H7 (cell line): ENCODE data around the gene HENMT1. TPM values are rescaled to one million over a fixed set of nuclear protein-coding genes. Genes with fewer than 3 reads are reported as not detected.
"Not testable (repeated sequence)": the region's sequence is repeated elsewhere in the genome, so short reads cannot be mapped to it uniquely, and the experiment has no call there.

Source experiments
- DNase-seq: peaks from one replicate; pipeline ENCODE4 v3.0.0; 2012
- H3K27me3 ChIP-seq: 2 replicates; pipeline ENCODE4 v1.6.0; 2011; ENCODE audit warnings: mild to moderate bottlenecking, low read length; ENCODE audit not compliant: control insufficient read depth, insufficient read depth
- H3K36me3 ChIP-seq: replicated peaks from 2 replicates; pipeline ENCODE4 v1.5.1; 2011; ENCODE audit warnings: low read length; ENCODE audit not compliant: control insufficient read depth, insufficient read depth
- H3K4me3 ChIP-seq: 2 replicates; pipeline ENCODE4 v1.5.1; 2011; ENCODE audit warnings: low read depth, mild to moderate bottlenecking, control low read depth, low read length, moderate library complexity; ENCODE audit not compliant: insufficient read depth
- total RNA-seq: library from RNA; depleted of rRNA; stranded (reverse); fragments of >200 nt; shearing (Covaris generic); gene quantifications from 2 replicates; pipeline ENCODE4 v1.2.3, GENCODE V29; 2014

Gene HENMT1
- total RNA-seq, 1 experiment from 2014 or later: 17.5 TPM

DNA sequence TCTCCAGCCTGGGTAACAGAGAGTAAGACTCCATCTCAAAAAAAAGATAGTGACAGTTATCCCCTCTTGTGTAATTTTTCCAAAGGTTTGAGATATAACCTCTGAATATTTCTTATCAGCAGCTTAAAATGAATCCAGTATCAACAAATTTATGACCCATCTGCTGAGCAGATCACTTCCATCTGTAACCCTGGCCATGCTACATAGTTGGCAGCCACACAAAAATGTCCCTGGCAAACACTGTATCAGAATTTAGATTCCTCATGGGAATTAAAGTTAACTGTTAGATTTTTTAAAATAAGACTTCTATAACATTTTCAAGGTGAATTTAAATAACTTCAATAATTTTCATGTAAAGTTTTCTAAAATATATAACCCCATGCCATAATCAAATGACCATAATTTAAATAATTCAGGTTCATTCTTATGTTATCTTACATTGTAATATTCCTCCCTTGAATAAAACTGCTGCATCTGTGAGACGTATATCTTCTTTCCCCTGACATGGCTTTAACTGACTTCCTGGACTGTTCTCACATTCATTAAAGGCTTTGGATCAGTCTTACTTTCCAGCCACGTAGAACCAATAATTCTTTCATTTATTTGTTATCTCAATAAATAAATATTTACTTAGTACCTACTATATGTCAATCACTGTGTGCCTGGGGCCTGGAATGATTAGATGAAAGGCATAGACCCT is 25.9 kb upstream of the HENMT1 start:
- Histone ChIP-seq H3K36me3 (no peaks in the 10 kb centered on the region), H3K27me3 (no peaks in the 10 kb centered on the region), H3K4me3 (no peak overlapping the region)
- DNase-seq: no peak

DNA sequence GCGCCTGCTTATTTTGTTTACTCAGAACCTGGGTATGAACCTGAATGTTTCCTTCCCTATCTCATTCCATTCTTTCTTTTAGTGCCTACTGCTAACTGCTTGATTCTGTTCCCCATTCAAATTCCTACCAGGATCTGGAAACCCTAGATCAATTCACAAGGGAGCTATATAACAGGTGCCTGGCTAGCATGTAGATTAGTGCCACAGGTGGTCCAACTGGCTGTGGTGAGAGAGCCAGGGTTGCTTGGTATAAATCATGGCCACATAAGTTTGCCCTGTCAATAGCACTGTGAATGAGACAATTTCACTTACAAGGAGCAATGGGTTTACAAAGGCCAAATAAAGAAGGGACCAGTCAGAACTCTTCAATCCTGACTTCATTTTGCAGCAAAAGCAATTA is 24.6 kb upstream of the HENMT1 start:
- no peaks in the 10 kb centered on the region for H3K27me3 ChIP-seq
- peak; percentile 37 for DNase-seq
- no peaks in the 10 kb centered on the region for H3K36me3 ChIP-seq
- H3K4me3 ChIP-seq: no peak overlapping the region

DNA sequence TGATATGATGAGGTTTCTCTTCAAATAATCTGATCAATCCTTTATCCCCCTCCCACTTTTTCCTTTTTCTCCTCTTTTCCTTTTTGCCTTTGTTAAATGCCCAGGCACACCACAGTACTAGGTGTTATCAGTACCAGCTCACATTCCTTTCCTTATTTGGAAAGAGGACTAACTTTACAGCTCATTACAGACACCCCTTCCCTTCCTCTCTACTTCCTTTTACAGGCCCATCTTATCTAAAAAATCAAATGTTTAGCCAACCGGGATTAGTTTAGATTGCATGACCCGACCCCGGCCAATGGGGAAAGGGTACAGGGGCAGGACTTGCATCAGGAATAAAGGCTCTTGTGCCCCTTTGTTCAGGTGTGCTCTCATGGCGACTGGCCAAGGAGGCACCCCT is 20.8 kb upstream of the HENMT1 start:
- not testable (repeated sequence) for DNase-seq, H3K27me3 ChIP-seq, H3K4me3 ChIP-seq, H3K36me3 ChIP-seq

DNA sequence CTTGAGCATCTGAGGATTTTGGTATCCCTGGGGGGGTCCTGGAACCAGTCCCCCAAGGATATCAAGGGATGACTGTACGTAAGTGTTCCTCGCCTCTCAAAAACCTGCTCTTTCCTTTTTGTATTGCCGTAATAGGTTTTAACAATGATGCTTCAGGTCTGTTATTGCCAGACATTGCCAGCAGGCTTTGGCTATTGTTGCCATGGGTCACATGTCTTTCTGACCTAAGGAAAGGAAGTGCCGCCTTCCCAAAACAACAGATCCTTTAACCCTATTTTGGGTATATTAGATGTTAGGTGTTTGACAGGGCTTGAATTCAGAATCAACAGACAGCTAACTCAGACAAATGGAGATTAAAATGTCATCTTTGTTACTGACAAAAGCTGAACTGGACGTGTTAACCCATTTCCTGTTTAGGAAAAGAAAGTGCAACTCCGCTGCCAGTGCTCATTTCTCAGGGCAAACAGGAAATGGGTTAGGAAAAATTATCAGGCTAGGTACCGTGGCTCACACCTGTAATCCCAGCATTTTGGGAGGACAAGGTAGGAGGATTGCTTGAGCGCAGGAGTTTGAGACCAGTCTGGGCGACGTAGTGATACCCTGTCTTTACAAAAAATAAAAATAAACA is 18.8 kb upstream of the HENMT1 start:
- Histone ChIP-seq H3K36me3 (no peaks in the 10 kb centered on the region), H3K4me3 (no peak overlapping the region), H3K27me3 (no peaks in the 10 kb centered on the region)
- no peak for DNase-seq

DNA sequence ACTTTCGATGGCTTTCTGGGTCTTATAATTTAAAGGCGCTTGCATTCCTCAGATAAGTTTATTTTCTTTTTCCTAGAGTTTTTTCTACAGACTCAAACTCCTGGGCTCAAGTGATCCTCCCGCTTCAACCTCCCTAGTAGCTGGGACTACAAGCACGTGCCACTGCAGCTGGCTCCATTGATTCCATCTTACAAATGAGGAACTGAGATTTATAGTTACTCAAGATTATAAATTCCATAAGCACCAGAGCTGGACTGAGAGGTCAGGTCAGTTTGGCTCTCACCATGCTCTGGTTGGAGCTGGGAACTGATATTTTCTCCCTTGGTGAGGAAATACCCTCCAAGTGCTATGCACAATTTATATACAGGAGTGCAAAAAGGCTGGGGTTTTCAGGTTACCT is 17.8 kb upstream of the HENMT1 start:
- no peaks in the 10 kb centered on the region for H3K27me3 ChIP-seq
- no peak for DNase-seq
- no peaks in the 10 kb centered on the region for H3K36me3 ChIP-seq
- no peak overlapping the region for H3K4me3 ChIP-seq

DNA sequence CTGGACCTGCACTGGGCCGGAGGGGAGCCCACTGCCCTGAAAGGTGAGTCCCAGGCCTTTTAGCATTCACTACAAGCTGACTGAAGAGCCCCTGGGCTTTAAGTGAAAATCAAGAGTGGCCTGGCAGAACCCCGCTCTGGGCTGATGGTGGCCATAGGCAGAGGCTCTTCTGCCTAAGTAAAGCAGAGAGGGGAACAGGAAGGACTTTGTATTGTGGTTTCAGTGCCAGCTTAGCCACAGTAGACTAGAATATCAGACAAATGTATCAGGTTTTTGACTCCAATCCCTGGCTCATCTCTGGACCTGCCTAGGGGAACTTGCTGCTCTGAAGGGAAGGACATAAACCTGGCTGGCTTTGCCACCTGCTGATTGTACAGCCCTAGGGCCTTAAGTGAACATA is 10.2 kb upstream of the HENMT1 start:
- no peak for DNase-seq
- H3K27me3 ChIP-seq: no peaks in the 10 kb centered on the region
- no peak overlapping the region for H3K4me3 ChIP-seq
- no peaks in the 10 kb centered on the region for H3K36me3 ChIP-seq

DNA sequence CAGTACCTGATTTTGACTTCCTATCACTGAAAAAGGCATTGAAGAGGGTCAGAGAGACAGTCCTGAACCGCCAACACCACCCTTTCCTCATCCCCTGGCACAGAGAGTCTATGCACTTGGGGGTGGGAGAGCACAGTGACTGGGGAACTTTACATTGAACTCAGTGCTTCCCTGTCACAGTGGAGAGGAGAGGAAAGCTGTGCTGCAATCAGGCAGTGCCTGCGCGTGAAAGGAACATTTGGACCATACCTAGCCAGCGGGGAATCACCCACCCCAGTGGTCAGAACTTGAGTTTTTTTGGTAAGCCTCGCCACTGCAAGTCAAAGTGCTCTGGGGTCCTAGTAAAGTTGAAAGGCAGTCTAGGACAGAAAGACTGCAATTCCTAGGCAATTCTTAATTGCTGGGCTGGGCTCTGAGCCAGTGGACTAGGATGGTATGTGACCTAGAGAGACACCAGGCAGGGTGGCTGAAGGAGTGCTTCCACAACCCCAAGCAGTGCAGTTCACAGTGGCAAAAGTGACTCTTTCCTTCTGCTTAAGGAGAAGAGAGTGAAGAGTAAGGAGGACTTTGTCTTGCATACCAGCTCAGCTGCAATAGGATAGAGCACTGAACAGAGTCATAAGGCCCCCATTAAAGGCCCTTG is 9.4 kb upstream of the HENMT1 start:
- no peaks in the 10 kb centered on the region for H3K27me3 ChIP-seq
- H3K4me3 ChIP-seq: no peak overlapping the region
- no peak for DNase-seq
- no peaks in the 10 kb centered on the region for H3K36me3 ChIP-seq

DNA sequence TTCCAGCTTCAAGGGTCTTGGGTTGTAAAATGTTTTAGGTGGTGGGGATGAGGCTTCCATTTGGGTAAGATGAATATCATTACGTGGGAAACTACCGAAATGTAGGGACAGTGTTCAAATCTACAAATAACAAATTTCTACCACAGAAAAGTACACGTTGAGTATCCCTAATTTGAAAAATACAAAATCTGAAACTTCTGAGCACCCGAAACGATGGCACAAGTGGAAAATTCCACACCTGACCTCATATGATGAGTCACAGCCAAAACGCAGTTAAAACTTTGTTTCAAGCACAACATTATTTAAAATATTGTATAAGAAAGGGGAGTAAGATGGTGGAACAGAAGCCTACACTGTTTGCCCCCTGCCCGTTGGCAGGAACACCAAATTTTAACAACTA is 8.8 kb upstream of the HENMT1 start:
- DNase-seq: no peak
- H3K36me3 ChIP-seq: no peaks in the 10 kb centered on the region
- no peak overlapping the region for H3K4me3 ChIP-seq
- no peaks in the 10 kb centered on the region for H3K27me3 ChIP-seq

DNA sequence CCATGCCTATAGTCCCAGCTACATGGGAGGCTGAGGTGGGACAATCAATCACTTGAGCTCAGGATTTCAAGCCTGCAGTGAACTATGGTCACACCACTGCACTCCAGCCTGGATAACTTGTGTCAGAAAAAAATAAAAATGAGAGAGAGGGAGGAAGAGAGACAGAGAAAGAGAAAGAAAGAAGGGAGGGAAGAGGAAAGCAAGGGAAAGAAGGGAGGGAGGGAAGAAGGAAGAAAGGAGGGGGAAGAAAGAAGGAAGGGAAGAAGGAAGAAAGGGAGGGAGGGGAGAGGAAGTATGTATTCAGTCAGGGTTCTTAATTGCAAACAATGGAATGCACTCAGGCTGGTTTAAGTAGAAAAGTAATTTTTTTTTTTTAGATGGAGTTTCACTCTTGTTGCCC is 7.9 kb upstream of the HENMT1 start:
- DNase-seq: no peak
- Histone ChIP-seq H3K4me3 (no peak overlapping the region), H3K27me3 (no peaks in the 10 kb centered on the region), H3K36me3 (no peaks in the 10 kb centered on the region)

DNA sequence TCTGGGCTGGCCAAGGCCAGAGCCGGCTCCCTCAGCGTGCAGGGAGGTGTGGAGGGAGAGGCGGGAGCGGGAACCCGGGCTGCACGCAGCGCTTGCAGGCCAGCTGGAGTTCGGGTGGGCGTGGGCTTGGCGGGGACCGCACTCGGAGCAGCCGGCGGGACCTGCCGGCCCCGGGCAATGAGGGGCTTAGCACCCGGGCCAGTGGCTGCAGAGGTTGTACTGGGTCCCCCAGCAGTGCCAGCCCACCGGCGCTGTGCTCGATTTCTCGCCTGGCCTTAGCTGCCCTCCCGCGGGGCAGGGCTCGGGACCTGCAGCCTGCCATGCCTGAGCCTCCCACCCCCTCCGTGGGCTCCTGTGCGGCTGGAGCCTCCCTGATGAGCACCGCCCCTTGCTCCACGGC is 6.5 kb upstream of the HENMT1 start:
- DNase-seq, H3K4me3 ChIP-seq, H3K36me3 ChIP-seq, H3K27me3 ChIP-seq: not testable (repeated sequence)

DNA sequence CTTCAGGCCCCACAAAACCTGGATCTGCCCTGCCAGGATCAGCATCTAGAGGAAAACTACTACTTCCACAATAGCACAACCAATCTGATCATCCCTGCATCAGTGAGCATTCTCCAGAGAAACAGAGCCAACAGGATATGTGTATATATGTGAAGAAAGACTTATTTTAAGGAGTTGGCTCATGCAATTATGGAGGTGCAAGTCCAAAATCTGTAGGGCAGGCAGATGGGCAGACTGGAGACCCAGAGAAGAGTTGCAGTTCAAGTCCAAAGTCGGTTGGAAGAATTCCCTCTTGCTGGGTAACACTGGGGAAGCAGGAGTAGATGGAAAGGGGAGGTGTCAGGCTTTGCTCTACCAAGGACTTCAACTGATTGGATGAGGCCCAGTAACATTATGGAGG is 4.9 kb upstream of the HENMT1 start:
- peaks cover 15% of the 10 kb centered on the region for H3K27me3 ChIP-seq
- no peaks in the 10 kb centered on the region for H3K36me3 ChIP-seq
- no peak overlapping the region for H3K4me3 ChIP-seq
- no peak for DNase-seq

DNA sequence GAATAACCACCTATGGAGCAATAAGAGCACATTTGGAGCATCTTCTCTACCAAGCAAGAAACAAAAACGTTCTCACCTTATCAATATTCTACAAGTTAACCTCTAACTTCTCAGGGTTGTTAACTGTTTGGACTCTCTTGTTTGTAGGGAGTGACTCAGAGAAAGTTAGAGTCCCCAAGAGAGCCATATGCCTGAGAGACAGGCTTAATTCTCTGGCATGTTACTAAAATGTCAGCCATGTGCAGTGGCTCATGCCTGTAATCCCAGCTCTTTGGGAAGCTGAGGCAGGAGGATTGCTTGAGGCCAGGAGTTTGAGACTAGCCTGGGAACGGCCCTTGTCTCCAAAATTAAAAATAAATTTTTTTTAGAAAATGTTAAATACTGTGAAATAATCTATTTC is 4.2 kb upstream of the HENMT1 start:
- no peak for DNase-seq
- Histone ChIP-seq H3K4me3 (no peak overlapping the region), H3K36me3 (no peaks in the 10 kb centered on the region), H3K27me3 (peaks cover 15% of the 10 kb centered on the region)

DNA sequence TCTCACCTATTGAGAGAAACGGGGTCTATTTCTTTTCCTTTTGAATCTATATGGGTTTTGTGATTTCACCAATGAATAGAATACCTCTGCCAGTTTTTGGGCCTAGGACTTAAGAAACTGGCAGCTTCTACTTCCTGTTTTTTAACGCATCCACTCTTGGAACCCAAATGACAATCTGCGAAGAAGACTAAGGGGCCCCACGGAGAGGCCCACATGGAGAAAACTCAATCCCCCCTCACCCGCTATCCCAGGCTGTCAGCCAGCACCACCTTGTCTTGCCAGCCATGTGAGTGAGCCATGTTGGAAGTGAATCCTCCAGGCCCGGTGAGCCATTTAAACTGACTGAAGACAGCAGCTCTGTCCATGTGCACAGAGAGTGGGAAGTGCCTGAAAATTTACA is 3.6 kb upstream of the HENMT1 start:
- Histone ChIP-seq H3K27me3 (peaks cover 15% of the 10 kb centered on the region), H3K4me3 (no peak overlapping the region), H3K36me3 (no peaks in the 10 kb centered on the region)
- no peak for DNase-seq

DNA sequence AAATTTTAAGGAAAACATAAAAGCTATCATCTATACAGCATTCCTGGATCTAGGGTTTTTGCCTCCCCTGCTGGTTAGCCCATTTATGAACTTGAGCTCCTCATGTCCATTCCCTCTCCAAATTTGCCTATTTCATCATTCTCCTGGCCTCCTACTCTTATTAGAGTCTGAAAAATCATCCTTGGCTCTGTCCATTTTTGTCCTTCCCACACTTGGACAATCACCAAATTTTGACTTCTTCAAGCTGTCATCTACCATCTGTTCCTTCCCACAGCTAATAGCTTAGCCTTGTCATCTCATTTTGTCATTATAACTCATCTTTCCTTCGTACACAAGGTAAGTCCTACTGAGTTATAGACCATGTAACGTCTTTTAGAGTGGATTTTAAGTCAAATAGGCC is 2.2 kb upstream of the HENMT1 start:
- Histone ChIP-seq H3K27me3 (peaks cover 15% of the 10 kb centered on the region), H3K36me3 (no peaks in the 10 kb centered on the region), H3K4me3 (no peak overlapping the region)
- no peak for DNase-seq

DNA sequence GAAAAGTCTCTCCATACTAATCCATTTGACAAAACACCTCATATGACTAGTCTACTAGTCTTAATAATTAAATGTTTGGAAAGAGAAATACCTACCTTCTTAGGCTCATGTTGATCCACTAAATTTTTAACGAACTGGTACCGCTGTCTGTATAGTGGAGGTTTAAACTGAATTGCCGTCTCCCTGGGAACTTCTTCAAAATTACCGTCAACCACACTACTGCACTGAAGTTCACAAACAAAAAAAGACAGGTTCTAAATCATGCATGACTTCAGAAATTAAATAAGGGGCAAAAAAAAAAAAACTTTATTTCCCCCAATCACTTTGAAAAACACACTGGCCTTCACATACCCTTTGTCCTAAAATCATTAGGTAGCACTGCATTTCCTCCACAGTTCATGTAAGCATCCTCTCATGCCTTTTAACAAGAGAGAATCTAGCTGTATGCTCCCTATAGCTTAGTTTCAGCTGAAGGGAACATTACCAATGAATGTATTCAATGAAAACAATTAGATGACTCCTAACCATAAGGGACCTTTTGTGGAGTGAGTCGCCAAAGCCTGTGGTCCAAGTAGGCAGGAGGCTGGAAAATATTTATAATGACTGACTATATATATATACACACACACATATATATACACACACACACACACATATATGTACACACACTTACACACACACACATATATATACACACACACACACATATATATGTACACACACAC is 3.4 kb downstream of the HENMT1 start:
- no peaks in the 10 kb centered on the region for H3K36me3 ChIP-seq
- DNase-seq: no peak
- H3K27me3 ChIP-seq: peaks cover 13% of the 10 kb centered on the region
- H3K4me3 ChIP-seq: no peak overlapping the region
